Neural cell (in vitro differentiated cells): ENCODE results near the gene FOXC2. TPM values are rescaled to one million over a fixed set of nuclear protein-coding genes. Genes with fewer than 3 reads are reported as not detected.

Experiments
- H2AFZ ChIP-seq: fragments of 200-600, 300-800 bp; sonication (generic), shearing (Covaris generic); 2 replicates; pipeline ENCODE4 v1.6.0; 2014; ENCODE audit warnings: low read depth, mild to moderate bottlenecking, antibody characterized with exemption, low read length, moderate library complexity
- H3F3A ChIP-seq: fragments of 200-600 bp; shearing (Covaris generic); 2 replicates; pipeline ENCODE4 v1.6.1; 2016; ENCODE audit warnings: mild to moderate bottlenecking, moderate library complexity, mixed read lengths, antibody characterized with exemption, low read length; ENCODE audit not compliant: insufficient read depth, poor library complexity, severe bottlenecking
- H3K27ac ChIP-seq: fragments of 200-600, 300-800 bp; sonication (generic), shearing (Covaris generic); 2 replicates; pipeline ENCODE4 v1.5.1; 2014; ENCODE audit warnings: mild to moderate bottlenecking, low read length, moderate library complexity
- H3K27me3 ChIP-seq: fragments of 300-800, 200-600 bp; sonication (generic), shearing (Covaris generic); 2 replicates; pipeline ENCODE4 v1.6.0; 2014; ENCODE audit warnings: mild to moderate bottlenecking, low read depth, low read length, moderate library complexity; ENCODE audit not compliant: insufficient read depth
- H3K36me3 ChIP-seq: fragments of 300-800, 200-600 bp; sonication (generic), shearing (Covaris generic); 2 replicates; pipeline ENCODE4 v1.5.1; 2014; ENCODE audit warnings: mild to moderate bottlenecking, antibody characterized with exemption, low read length, moderate library complexity; ENCODE audit not compliant: insufficient read depth
- H3K4me2 ChIP-seq: fragments of 300-800, 200-600 bp; sonication (generic), shearing (Covaris generic); 2 replicates; pipeline ENCODE4 v1.6.0; 2014; ENCODE audit warnings: mild to moderate bottlenecking, low read length
- H3K4me3 ChIP-seq: fragments of 300-800, 200-600 bp; sonication (generic), shearing (Covaris generic); 2 replicates; pipeline ENCODE4 v1.5.1; 2014; ENCODE audit warnings: mild to moderate bottlenecking, low read length, moderate library complexity
- H3K79me2 ChIP-seq: fragments of 200-600 bp; shearing (Covaris generic); replicated peaks from 2 replicates; pipeline ENCODE4 v1.6.0; 2014; ENCODE audit warnings: mild to moderate bottlenecking, low read length, moderate library complexity; ENCODE audit not compliant: insufficient read depth
- H3K9ac ChIP-seq: fragments of 300-800, 200-600 bp; sonication (generic), shearing (Covaris generic); 2 replicates; pipeline ENCODE4 v1.6.1; 2016; ENCODE audit warnings: mild to moderate bottlenecking, low read length, mixed read lengths
- H3K9me2 ChIP-seq: fragments of 200-600 bp; shearing (Covaris generic); 2 replicates; pipeline ENCODE4 v1.6.1; 2016; ENCODE audit warnings: mild to moderate bottlenecking, low read length, mixed read lengths; ENCODE audit not compliant: insufficient read depth
- H3K9me3 ChIP-seq: fragments of 200-600, 300-800 bp; sonication (generic), shearing (Covaris generic); 2 replicates; pipeline ENCODE4 v1.6.1; 2016; ENCODE audit warnings: mild to moderate bottlenecking, mixed run types, low read length, moderate library complexity, mixed read lengths
- H4K20me1 ChIP-seq: fragments of 200-600 bp; shearing (Covaris generic); 2 replicates; pipeline ENCODE4 v1.6.1; 2016; ENCODE audit warnings: mild to moderate bottlenecking, mixed run types; ENCODE audit not compliant: insufficient read depth
- EP300 ChIP-seq: fragments of 450-650 bp; conservative IDR thresholded peaks from 2 replicates; pipeline ENCODE4 v1.6.1; 2014; ENCODE audit warnings: antibody characterized with exemption, mild to moderate bottlenecking, moderate library complexity; ENCODE audit not compliant: poor library complexity, severe bottlenecking
- EZH2 ChIP-seq: fragments of 200-600, 300-800 bp; shearing (Covaris generic), sonication (generic); IDR thresholded peaks from 2 replicates; pipeline ENCODE4 v1.6.1; 2014; ENCODE audit warnings: antibody characterized with exemption, low read length, borderline replicate concordance, mild to moderate bottlenecking; ENCODE audit not compliant: insufficient read depth, poor library complexity, severe bottlenecking
- MXI1 ChIP-seq: fragments of 450-650 bp; conservative IDR thresholded peaks from 2 replicates; pipeline ENCODE4 v1.6.1; 2014; ENCODE audit warnings: antibody characterized with exemption, mild to moderate bottlenecking; ENCODE audit not compliant: poor library complexity, severe bottlenecking
- POLR2AphosphoS5 ChIP-seq: IDR thresholded peaks from 2 replicates; pipeline ENCODE4 v1.6.1; 2012
- TAF1 ChIP-seq: IDR thresholded peaks from 2 replicates; pipeline ENCODE4 v1.6.1; 2012; ENCODE audit warnings: low read depth
- polyA plus RNA-seq: library from polyadenylated mRNA; depleted of rRNA; stranded (reverse); fragments of >200 nt; gene quantifications from 2 replicates; pipeline ENCODE4 v1.2.3, GENCODE V29; 2014

Gene FOXC2
- polyA plus RNA-seq, 1 donor from 2014 or later, result not detected

GRCh38 chr16:86567701-86568581, 1.3 kb downstream of the FOXC2 start:
- Histone ChIP-seq H3K9me3 (no peaks in the 10 kb centered on the region), H3K4me3 (no peak overlapping the region), H3K27ac (no peak overlapping the region), H3K9ac (no peak overlapping the region), H3K36me3 (no peaks in the 10 kb centered on the region), H3K4me2 (no peak overlapping the region), H3K79me2 (no peaks in the 10 kb centered on the region), H3F3A (no peaks in the 10 kb centered on the region), H2AFZ (no peak overlapping the region), H3K27me3 (peaks cover 88% of the 10 kb centered on the region), H3K9me2 (no peaks in the 10 kb centered on the region), H4K20me1 (no peaks in the 10 kb centered on the region)
- peak; percentile 99 for TF ChIP-seq EZH2
- TF ChIP-seq TAF1, result no peak

GRCh38 chr16:86568677-86569623, 2.3 kb downstream of the FOXC2 start:
- no peaks in the 10 kb centered on the region for H4K20me1 ChIP-seq
- peaks cover 97% of the 10 kb centered on the region for H3K27me3 ChIP-seq
- H3K79me2 ChIP-seq, result no peaks in the 10 kb centered on the region
- no peaks in the 10 kb centered on the region for H3K36me3 ChIP-seq
- H3K9me3 ChIP-seq, result no peaks in the 10 kb centered on the region
- TF ChIP-seq EP300 (no peak), EZH2 (peak; percentile 97)
- H2AFZ ChIP-seq, result no peak overlapping the region
- no peak overlapping the region for H3K4me3 ChIP-seq
- H3K4me2 ChIP-seq, result no peak overlapping the region
- H3F3A ChIP-seq, result no peaks in the 10 kb centered on the region
- H3K9ac ChIP-seq, result no peak overlapping the region
- H3K9me2 ChIP-seq, result no peaks in the 10 kb centered on the region
- no peak overlapping the region for H3K27ac ChIP-seq

GRCh38 chr16:86569701-86570447, 3.2 kb downstream of the FOXC2 start:
- Histone ChIP-seq H3K9ac (no peak overlapping the region), H3K36me3 (no peaks in the 10 kb centered on the region), H3F3A (no peaks in the 10 kb centered on the region), H3K79me2 (no peaks in the 10 kb centered on the region), H3K27me3 (peaks cover 97% of the 10 kb centered on the region), H3K4me3 (no peak overlapping the region), H3K27ac (no peak overlapping the region), H3K9me3 (no peaks in the 10 kb centered on the region), H3K9me2 (no peaks in the 10 kb centered on the region), H4K20me1 (no peaks in the 10 kb centered on the region), H2AFZ (no peak overlapping the region), H3K4me2 (no peak overlapping the region)
- TF ChIP-seq MXI1 (no peak), EP300 (no peak), EZH2 (peak; percentile 15), POLR2AphosphoS5 (peak; percentile 31)
